Activated CD4-positive, alpha-beta memory T cell treated with anti-CD3 and anti-CD28 coated beads for 36 hours (primary cell): Measurements from ENCODE around the gene PDE2A. TPM values are rescaled to one million over a fixed set of nuclear protein-coding genes. Genes with fewer than 3 reads are reported as not detected.

Source experiments
- CTCF ChIA-PET: fragments of 350-600 bp; sonication (Branson Sonifier 250); formaldehyde crosslinking; loops from one replicate; lab custom pipeline; 2021; ENCODE audit warnings: antibody characterized with exemption, inconsistent platforms; lab: Charles Lee
- POLR2A ChIA-PET: fragments of 350-600 bp; sonication (Branson Sonifier 250); formaldehyde crosslinking; loops from one replicate; lab custom pipeline; 2021; ENCODE audit warnings: antibody characterized with exemption; lab: Charles Lee
- DNase-seq: peaks from one replicate; pipeline ENCODE4 v3.0.0-alpha.2; 2020
- H3K27ac Mint-ChIP-seq: one replicate; pipeline ENCODE4 v1.8.0; 2021; ENCODE audit warnings: mixed read lengths
- H3K27me3 Mint-ChIP-seq: one replicate; pipeline ENCODE4 v1.8.0; 2021; ENCODE audit warnings: mixed read lengths
- H3K36me3 Mint-ChIP-seq: one replicate; pipeline ENCODE4 v1.8.0; 2021; ENCODE audit warnings: mixed read lengths
- H3K4me1 Mint-ChIP-seq: one replicate; pipeline ENCODE4 v1.8.0; 2021; ENCODE audit warnings: low read depth, mixed read lengths
- H3K4me3 Mint-ChIP-seq: one replicate; pipeline ENCODE4 v1.8.0; 2021; ENCODE audit warnings: mild to moderate bottlenecking, mixed read lengths
- H3K9me3 Mint-ChIP-seq: one replicate; pipeline ENCODE4 v1.8.0; 2021; ENCODE audit warnings: mixed read lengths
- intact Hi-C: fragments of 100-400 bp; cut with micrococcal nuclease; formaldehyde crosslinking; loops from one replicate; pipeline ENCODE4 v1.15.1; 2023
- total RNA-seq, 2 experiments: library from RNA; stranded (reverse); gene quantifications; one replicate each; pipeline ENCODE4 v1.2.3, GENCODE V29; 2021

Gene PDE2A
- total RNA-seq, result under 1 TPM; 0.29 to 0.97 TPM

DNA sequence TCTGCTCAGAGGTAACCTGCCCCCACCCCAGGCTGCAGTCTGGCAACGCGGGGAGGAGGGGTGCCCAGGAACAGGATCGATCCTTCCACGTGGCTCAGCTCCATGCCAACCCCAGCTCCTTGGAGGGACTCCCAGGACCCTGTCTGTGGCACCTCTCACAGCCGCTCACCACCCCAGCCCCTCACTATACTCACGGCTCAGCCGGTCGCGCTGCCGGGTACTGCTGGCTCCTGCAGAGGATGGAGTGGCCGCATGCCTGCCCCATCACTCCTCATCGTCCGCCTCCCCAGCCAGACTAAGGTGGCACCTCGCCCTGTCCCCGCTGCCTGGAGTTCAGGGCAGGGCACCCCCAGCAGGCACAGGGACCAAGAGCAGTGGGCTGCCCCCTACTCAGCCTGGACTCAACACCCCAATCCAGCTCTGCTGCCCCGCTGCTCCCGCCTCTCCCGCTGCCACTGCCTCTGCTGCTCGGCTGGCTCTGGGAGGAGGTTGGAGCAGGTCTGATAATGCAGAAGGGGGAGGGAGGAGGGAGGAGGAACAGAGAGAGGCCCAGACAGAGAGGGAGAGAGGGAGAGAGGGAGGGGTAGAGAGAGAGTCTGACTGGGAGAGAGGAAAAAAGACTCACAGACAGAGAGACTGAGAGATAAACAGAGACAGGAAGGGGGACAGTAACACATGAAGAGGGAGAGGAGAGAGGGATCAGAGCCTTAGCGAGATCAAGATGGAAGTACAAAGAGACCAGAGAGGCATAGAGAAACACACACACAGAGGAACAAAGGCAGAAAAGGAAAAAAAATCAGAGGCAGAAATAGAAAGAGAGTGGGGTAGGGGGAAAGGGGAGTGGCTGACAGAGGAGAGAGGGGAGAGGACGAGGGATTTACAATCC, at the start of gene PDE2A:
Gene PDE2A (minus strand): TSS at position 480 of the 886 bp plus-strand sequence. CDS start 215 bp downstream, at position 265.
- ChIA-PET CTCF (interaction anchor here (2.9 to 3.6 kb wide), 2 partner anchors 11 to 88 kb away, joined by 15 to 22 read pairs; no protein-coding TSS in a partner anchor), POLR2A (no interaction called here)
- intact Hi-C loops, result no loop called here
- Mint-ChIP-seq H3K4me3 (no peak within 1 kb of the TSS), H3K9me3 (no peaks in the 10 kb centered on the region), H3K36me3 (no peaks in the 10 kb centered on the region), H3K27me3 (peaks cover 77% of the 10 kb centered on the region), H3K4me1 (peaks cover 5% of the 10 kb centered on the region), H3K27ac (no peak within 1 kb of the TSS)
- DNase-seq, result no peak

GRCh38 chr11:72723508-72723907, 49.3 kb upstream of the PDE2A start:
- Mint-ChIP-seq H3K36me3 (peaks cover 1% of the 10 kb centered on the region), H3K4me3 (no peak overlapping the region)

DNA sequence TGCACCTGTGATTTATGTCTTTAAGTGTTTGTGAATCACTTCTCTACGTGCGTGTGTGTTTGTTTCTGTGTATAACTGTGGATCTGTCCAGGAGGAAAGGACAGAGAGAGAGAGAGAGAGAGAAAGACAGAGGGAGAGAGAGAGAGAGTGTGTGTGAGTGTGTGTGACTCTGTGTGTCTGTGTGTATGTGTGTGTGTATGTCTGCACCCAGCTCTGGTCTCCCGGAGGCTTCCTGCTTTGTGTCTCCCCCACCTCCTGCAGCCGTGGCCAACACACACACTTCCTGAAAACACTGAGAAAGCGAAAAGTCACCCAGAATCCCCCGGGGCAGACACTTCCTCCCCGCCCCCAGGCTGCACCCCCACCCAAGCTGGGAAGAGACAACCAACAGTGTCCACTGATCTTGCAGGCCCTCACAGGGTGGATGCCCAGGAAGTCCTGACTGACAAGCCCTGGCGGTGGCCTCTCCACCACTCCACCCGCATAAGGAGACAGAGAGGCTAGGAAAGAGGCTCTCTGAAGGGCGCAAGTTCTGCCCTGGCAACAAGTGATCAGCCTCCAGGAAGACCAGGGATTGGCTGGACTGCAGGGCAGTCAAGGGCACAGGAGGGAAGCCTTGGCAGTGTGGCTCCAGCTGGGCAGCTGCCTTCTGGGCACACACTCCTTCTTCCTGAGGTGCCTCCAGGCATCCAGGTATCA, 48.0 kb upstream of the PDE2A start:
- H3K9me3 Mint-ChIP-seq, result no peaks in the 10 kb centered on the region
- CTCF ChIA-PET, result interaction anchor here (1.2 to 7.9 kb wide), 5 partner anchors 15 to 456 kb away, joined by 3 to 129 read pairs (median 18); partner anchors contain the start of gene STARD10
- H3K4me1 Mint-ChIP-seq, result peaks cover 51% of the 10 kb centered on the region
- peak; percentile 91 for DNase-seq
- no peaks in the 10 kb centered on the region for H3K27me3 Mint-ChIP-seq
- peak overlapping the region; percentile 90 for H3K4me3 Mint-ChIP-seq
- POLR2A ChIA-PET, result interaction anchor here (1.8 to 3.0 kb wide), 3 partner anchors 14 to 93 kb away, joined by 7 to 12 read pairs (median 8); no protein-coding TSS in a partner anchor
- intact Hi-C loops, result loop anchor here (1.0 to 10.0 kb wide), 5 partner anchors 14 to 523 kb away; partner anchors contain the start of gene FCHSD2
- peaks cover 3% of the 10 kb centered on the region for H3K36me3 Mint-ChIP-seq
- peak overlapping the region; percentile 91 for H3K27ac Mint-ChIP-seq

More at GRCh38 chr11:72723508-72723907, 49.3 kb upstream of the PDE2A start:
- H3K4me1 Mint-ChIP-seq, result peaks cover 43% of the 10 kb centered on the region
- peak overlapping the region; percentile 70 for H3K27ac Mint-ChIP-seq
- no peaks in the 10 kb centered on the region for H3K9me3 Mint-ChIP-seq
- CTCF ChIA-PET, result interaction anchor here (0.6 to 7.9 kb wide), 10 partner anchors 11 to 455 kb away, joined by 3 to 129 read pairs (median 17); partner anchors contain the start of genes ATG16L2 and STARD10
- POLR2A ChIA-PET, result interaction anchor here (1.8 to 2.5 kb wide), 2 partner anchors 13 to 90 kb away, joined by 7 to 12 read pairs; no protein-coding TSS in a partner anchor
- DNase-seq, result no peak
- H3K27me3 Mint-ChIP-seq, result no peaks in the 10 kb centered on the region
- intact Hi-C loops, result loop anchor here (10.0 kb wide), 2 partner anchors 421 to 521 kb away; partner anchors contain the start of gene FCHSD2

DNA sequence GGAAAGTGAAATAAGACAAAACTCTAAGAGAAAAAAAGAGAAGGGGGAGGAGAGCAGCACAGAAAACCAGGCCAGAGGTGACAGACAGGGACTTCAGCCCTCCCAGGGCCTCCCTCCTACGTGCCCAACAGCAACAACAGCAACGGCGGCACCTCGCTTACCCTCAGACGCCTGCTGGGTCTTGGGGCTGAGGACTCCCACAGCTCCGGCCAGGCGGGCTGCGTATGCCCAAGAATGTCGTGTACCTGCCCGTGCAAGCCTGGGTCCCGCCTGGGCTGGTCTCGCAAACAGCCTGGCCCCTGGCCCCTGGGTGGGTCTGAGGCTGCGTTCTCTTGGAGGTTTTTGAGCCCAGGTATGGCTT, 47.4 kb upstream of the PDE2A start:
- H3K36me3 Mint-ChIP-seq, result peaks cover 3% of the 10 kb centered on the region
- no peaks in the 10 kb centered on the region for H3K9me3 Mint-ChIP-seq
- peak overlapping the region; percentile 90 for H3K4me3 Mint-ChIP-seq
- H3K27ac Mint-ChIP-seq, result peak overlapping the region; percentile 91
- H3K27me3 Mint-ChIP-seq, result no peaks in the 10 kb centered on the region
- DNase-seq, result peak; percentile 50
- CTCF ChIA-PET, result interaction anchor here (1.2 to 7.9 kb wide), 4 partner anchors 15 to 91 kb away, joined by 3 to 129 read pairs (median 12); partner anchors contain the start of gene STARD10
- intact Hi-C loops, result loop anchor here (1.0 to 10.0 kb wide), 5 partner anchors 15 to 523 kb away; partner anchors contain the start of gene FCHSD2
- POLR2A ChIA-PET, result interaction anchor here (1.8 to 3.0 kb wide), 3 partner anchors 15 to 94 kb away, joined by 7 to 12 read pairs (median 8); no protein-coding TSS in a partner anchor
- H3K4me1 Mint-ChIP-seq, result peaks cover 53% of the 10 kb centered on the region

GRCh38 chr11:72721276-72721675, 47.1 kb upstream of the PDE2A start:
- DNase-seq, result no peak
- no peaks in the 10 kb centered on the region for H3K9me3 Mint-ChIP-seq
- peaks cover 53% of the 10 kb centered on the region for H3K4me1 Mint-ChIP-seq
- H3K27ac Mint-ChIP-seq, result peak overlapping the region; percentile 91
- ChIA-PET CTCF (interaction anchor here (2.0 to 7.9 kb wide), 3 partner anchors 37 to 92 kb away, joined by 8 to 129 read pairs (median 18); partner anchors contain the start of gene STARD10), POLR2A (interaction anchor here (3.0 kb wide), 1 partner anchor 94 kb away, joined by 8 read pairs; no protein-coding TSS in a partner anchor)
- no peaks in the 10 kb centered on the region for H3K27me3 Mint-ChIP-seq
- intact Hi-C loops, result loop anchor here (10.0 kb wide), 2 partner anchors 424 to 524 kb away; partner anchors contain the start of gene FCHSD2
- H3K36me3 Mint-ChIP-seq, result peaks cover 3% of the 10 kb centered on the region
- H3K4me3 Mint-ChIP-seq, result peak overlapping the region; percentile 90

DNA sequence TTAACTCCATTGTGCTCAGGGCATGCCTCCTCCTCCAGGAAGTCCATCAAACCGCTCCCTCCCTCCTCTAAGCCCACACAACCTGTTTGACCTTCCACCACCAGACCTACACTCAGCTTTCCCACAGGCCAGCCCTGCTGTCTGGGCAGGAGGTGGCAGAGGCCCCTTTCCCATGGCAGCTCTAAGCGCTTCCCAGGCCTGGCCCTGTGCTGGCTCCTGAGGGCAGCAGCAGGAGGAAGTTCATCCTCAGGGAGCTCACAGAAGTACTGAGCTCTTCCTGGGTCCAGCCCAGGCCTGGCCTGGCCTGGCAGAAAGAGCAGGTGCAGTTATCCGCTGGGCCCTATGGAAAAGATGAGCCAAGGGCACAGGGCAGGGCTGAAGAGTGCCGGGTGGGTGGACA, 46.6 kb upstream of the PDE2A start:
- H3K4me1 Mint-ChIP-seq, result peaks cover 53% of the 10 kb centered on the region
- intact Hi-C loops, result loop anchor here (10.0 kb wide), 2 partner anchors 424 to 524 kb away; partner anchors contain the start of gene FCHSD2
- peak overlapping the region; percentile 91 for H3K27ac Mint-ChIP-seq
- peak overlapping the region; percentile 90 for H3K4me3 Mint-ChIP-seq
- H3K36me3 Mint-ChIP-seq, result peaks cover 3% of the 10 kb centered on the region
- DNase-seq, result no peak
- POLR2A ChIA-PET, result interaction anchor here (0.7 to 3.0 kb wide), 2 partner anchors 92 to 95 kb away, joined by 3 to 8 read pairs; no protein-coding TSS in a partner anchor
- H3K9me3 Mint-ChIP-seq, result no peaks in the 10 kb centered on the region
- CTCF ChIA-PET, result interaction anchor here (1.1 to 7.9 kb wide), 3 partner anchors 37 to 92 kb away, joined by 6 to 129 read pairs (median 8); partner anchors contain the start of gene STARD10
- H3K27me3 Mint-ChIP-seq, result no peaks in the 10 kb centered on the region

DNA sequence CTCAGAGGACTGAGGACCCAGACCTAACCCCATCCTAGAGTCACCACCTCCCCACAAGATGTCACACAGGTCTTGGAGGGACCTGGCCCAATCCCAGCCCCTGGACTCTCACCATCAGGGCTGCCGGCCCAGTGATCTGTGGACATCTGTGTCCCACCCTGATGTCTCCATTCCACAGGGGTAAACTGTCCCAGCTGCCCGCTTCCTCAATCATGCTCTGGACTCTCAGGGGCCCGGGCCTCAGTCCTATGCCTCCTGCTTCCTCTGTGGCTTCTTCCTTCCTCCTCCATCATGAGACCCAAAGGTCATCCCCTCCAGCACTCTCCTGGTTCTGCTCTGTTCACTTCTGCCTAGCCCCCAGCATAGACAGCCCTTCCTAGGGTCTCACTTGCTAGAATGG, 45.8 kb upstream of the PDE2A start:
- peaks cover 2% of the 10 kb centered on the region for H3K36me3 Mint-ChIP-seq
- CTCF ChIA-PET, result interaction anchor here (1.1 to 7.9 kb wide), 3 partner anchors 36 to 93 kb away, joined by 6 to 129 read pairs (median 8); partner anchors contain the start of gene STARD10
- H3K27me3 Mint-ChIP-seq, result no peaks in the 10 kb centered on the region

GRCh38 chr11:72719551-72719950, 45.3 kb upstream of the PDE2A start:
- intact Hi-C loops, result no loop called here
- Mint-ChIP-seq H3K36me3 (peaks cover 2% of the 10 kb centered on the region), H3K27me3 (no peaks in the 10 kb centered on the region), H3K27ac (peak overlapping the region; percentile 91), H3K9me3 (no peaks in the 10 kb centered on the region), H3K4me3 (peak overlapping the region; percentile 90), H3K4me1 (peaks cover 54% of the 10 kb centered on the region)
- DNase-seq, result no peak
- ChIA-PET CTCF (interaction anchor here (2.6 kb wide), 1 partner anchor 36 kb away, joined by 8 read pairs; no protein-coding TSS in a partner anchor), POLR2A (no interaction called here)

More for the DNA sequence above, 45.8 kb upstream of the PDE2A start:
- DNase-seq, result no peak
- H3K4me1 Mint-ChIP-seq, result peaks cover 50% of the 10 kb centered on the region
- POLR2A ChIA-PET, result interaction anchor here (3.0 kb wide), 1 partner anchor 96 kb away, joined by 8 read pairs; no protein-coding TSS in a partner anchor
- peak overlapping the region; percentile 91 for H3K27ac Mint-ChIP-seq
- H3K9me3 Mint-ChIP-seq, result no peaks in the 10 kb centered on the region
- intact Hi-C loops, result loop anchor here (10.0 kb wide), 2 partner anchors 425 to 525 kb away; partner anchors contain the start of gene FCHSD2
- H3K4me3 Mint-ChIP-seq, result peak overlapping the region; percentile 90

DNA sequence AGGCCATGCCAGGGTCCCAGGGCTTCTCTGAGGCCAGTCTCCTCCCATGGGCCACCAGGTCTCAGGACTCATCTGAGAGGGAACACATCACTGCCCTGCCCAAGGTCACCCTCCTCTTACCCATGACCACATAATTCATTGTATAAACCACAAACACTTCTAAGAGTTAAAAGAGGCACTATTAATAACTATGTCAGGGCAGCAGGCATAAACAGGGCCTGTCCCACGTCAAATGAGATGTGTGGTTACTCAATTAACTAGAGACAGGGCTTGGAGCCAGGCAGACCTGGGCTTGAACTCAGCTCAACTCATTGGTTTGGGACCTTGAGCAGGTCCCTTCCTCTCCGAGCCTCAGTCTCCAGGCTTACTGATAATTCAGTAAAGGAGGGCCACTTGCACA, 44.9 kb upstream of the PDE2A start:
- DNase-seq, result no peak
- Mint-ChIP-seq H3K27ac (no peak overlapping the region), H3K27me3 (no peaks in the 10 kb centered on the region), H3K36me3 (peaks cover 2% of the 10 kb centered on the region), H3K4me3 (no peak overlapping the region), H3K4me1 (peaks cover 54% of the 10 kb centered on the region), H3K9me3 (no peaks in the 10 kb centered on the region)
- intact Hi-C loops, result no loop called here
- CTCF ChIA-PET, result interaction anchor here (2.6 kb wide), 1 partner anchor 35 kb away, joined by 8 read pairs; no protein-coding TSS in a partner anchor
- POLR2A ChIA-PET, result no interaction called here

- intact Hi-C loops, result no loop called here
- Mint-ChIP-seq H3K27ac (no peak overlapping the region), H3K36me3 (peaks cover 2% of the 10 kb centered on the region), H3K4me3 (no peak overlapping the region), H3K9me3 (no peaks in the 10 kb centered on the region), H3K4me1 (peaks cover 48% of the 10 kb centered on the region), H3K27me3 (no peaks in the 10 kb centered on the region)
- ChIA-PET POLR2A (no interaction called here), CTCF (interaction anchor here (3.0 kb wide), 1 partner anchor 34 kb away, joined by 10 read pairs; no protein-coding TSS in a partner anchor)
- DNase-seq, result no peak
These were observed 43.9 kb upstream of the PDE2A start for GRCh38 chr11:72718101-72718501.
